RWPE1 (cell line): ENCODE measurements around the gene WNT9B.

ENCODE experiments used
- CTCF ChIA-PET: fragments of 350-600 bp; sonication (Branson Sonifier 250); formaldehyde crosslinking; extraction: SDS; loops from one replicate; lab custom pipeline; 2021; lab: Yijun Ruan, JAX
- POLR2A ChIA-PET: fragments of 400-600 bp; formaldehyde crosslinking; extraction: SDS; loops from one replicate; lab custom pipeline; 2020; ENCODE audit warnings: antibody characterized with exemption; ENCODE audit not compliant: low non-redundant PET; lab: Yijun Ruan, JAX
- DNase-seq: peaks from one replicate; pipeline ENCODE4 v3.0.0; 2012; ENCODE audit warnings: low spot score
- H3K27ac ChIP-seq: fragments of 450-650 bp; 2 replicates; pipeline ENCODE4 v1.5.1; 2017
- CTCF ChIP-seq: fragments of 450-650 bp; conservative IDR thresholded peaks from 2 replicates; pipeline ENCODE4 v1.5.1; 2017; ENCODE audit warnings: low read depth, mild to moderate bottlenecking

Gene WNT9B

DNA sequence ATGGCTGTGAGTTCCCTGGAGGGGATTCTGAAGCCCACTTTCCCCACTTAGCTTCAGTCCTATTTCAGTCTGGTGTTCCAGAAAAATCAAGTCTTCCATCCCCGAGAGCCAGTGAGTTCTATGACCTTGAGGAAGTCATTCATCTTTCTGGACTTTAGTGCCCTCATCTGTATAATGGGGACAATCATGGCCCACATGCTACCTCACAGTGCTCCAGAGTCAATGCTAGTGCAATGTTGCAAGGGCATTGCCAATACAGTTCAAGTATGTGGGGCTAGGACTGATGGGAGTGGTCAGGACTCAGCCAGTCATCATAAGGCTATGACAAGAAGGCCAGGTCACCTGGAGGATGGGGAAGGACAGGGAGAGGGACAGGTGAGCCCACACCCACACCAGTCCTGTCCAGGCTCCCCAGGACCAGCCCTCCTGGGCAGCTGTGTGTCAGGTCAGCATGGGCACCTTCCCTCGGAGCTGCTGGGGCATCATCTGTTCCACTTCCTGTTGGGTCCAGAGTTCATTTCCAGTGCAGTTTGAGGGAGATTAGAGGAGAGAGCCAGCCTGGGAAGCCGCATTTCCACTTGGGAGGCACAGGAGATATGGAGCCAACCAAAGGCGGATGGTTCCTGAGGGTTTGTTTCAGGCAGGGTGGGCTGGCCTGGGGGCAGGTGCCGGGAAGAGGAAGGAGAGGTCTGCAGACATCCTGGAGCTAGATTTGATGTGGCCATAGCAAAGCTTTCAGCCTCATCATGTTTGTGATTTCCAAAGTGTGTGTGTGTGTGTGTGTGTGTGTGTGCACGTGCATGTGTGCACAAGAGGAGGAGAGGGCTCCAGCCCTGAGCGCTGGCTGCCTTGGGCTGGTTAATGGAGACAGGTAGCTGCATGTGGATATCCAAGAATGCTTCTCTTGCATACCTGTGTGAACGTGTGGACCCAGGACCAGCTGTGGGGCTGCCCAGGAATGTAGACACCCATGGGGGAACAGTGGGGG is 3.9 kb upstream of the WNT9B start:
- no peak overlapping the region for H3K27ac ChIP-seq
- no peak for TF ChIP-seq CTCF
- ChIA-PET CTCF (interaction anchor here (0.7 kb wide), 1 partner anchor 903 kb away, joined by 3 read pairs; no protein-coding TSS in a partner anchor), POLR2A (no interaction called here)
- DNase-seq: no peak

DNA sequence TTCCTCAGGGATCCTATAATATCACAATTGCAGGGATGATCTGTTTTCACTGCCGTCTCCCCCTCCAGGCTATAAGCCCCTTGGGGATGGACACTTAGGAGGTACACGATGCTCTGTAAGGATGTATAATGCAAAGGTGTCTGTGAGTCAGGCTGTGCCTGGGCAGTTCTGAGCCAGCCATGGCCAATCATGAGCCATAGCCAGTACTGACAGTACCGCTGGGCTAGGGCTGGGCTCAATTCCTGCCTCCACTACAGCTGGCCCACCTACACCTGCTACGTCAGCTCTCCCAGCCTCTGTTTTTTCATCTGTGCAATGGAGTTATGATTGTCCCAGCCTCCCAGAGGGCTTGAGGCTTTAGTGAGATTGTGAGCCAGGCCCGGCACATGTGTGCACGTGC is 2.8 kb upstream of the WNT9B start:
- no peak for TF ChIP-seq CTCF
- ChIA-PET POLR2A (no interaction called here), CTCF (no interaction called here)
- no peak for DNase-seq
- H3K27ac ChIP-seq: no peak overlapping the region

- no peak for TF ChIP-seq CTCF
- no peak overlapping the region for H3K27ac ChIP-seq
- CTCF ChIA-PET: interaction anchor here (0.8 kb wide), 1 partner anchor 9 kb away, joined by 3 read pairs; no protein-coding TSS in a partner anchor
- no peak for DNase-seq
- POLR2A ChIA-PET: no interaction called here
These were observed 725 bp upstream of the WNT9B start for GRCh38 chr17:46850688-46851028.

DNA sequence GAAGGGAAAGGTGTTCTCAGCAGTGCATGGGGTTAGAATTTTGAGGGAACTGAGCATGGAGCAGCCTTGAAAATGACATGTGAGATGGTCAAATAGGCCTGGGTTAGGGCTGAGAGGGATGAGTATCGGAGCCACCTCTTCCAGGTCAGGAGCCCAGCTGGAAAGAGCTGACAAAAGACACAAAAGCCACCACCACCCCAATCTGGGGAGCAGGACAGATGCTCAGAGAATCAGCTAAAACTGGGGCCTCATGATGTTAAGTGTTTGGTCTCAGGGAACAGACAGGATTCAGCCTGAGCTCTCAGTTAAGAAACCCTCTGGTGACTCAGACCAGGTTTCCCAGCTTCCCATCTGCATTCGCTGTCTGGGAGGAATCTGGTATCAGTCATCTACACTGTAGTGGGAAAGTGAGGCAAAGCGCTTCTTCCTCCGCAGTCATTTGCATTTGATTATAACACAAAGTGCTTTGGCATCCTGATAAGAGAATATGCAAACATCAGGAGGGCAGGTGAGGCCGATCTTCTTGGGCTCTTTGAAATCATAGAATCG is 2.6 kb downstream of the WNT9B start:
- ChIA-PET POLR2A (no interaction called here), CTCF (no interaction called here)
- H3K27ac ChIP-seq: no peak overlapping the region
- no peak for DNase-seq
- TF ChIP-seq CTCF: no peak

DNA sequence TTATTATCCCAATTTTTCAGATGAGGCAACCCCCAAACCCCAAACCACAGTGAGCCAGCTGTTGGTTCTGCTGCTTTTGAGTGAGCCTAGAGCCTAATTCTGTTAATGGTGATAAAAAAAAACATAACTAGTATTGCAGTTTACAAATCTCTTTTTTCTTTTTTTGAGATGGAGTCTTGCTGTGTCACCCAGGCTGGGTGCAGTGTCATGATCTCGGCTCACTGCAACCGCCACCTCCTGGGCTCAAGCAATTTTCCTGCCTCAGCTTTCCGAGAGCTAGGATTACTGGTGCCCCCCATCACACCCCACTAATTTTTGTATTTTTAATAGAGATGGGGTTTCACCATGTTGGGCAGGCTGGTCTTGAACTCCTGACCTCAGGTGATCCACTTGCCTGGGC is 3.1 kb downstream of the WNT9B start:
- no peak for DNase-seq
- no peak for TF ChIP-seq CTCF
- POLR2A ChIA-PET: no interaction called here
- CTCF ChIA-PET: interaction anchor here (0.6 kb wide), 1 partner anchor 8 kb away, joined by 3 read pairs; no protein-coding TSS in a partner anchor
- H3K27ac ChIP-seq: no peak overlapping the region

- no peak overlapping the region for H3K27ac ChIP-seq
- CTCF ChIA-PET: interaction anchor here (0.6 kb wide), 1 partner anchor 8 kb away, joined by 3 read pairs; no protein-coding TSS in a partner anchor
- POLR2A ChIA-PET: no interaction called here
- DNase-seq: no peak
- no peak for TF ChIP-seq CTCF
These were observed 3.6 kb downstream of the WNT9B start for GRCh38 chr17:46854948-46855347.
